DMS53 (cell line): ENCODE data around the gene AKNAD1.
"Not testable (repeated sequence)": the region's sequence is repeated elsewhere in the genome, so short reads cannot be mapped to it uniquely, and the experiment has no call there.

ENCODE experiments used
- DNase-seq: peaks from one replicate; lab custom pipeline; 2025; lab: John Stamatoyannopoulos, UW

AKNAD1 gene, protein sequence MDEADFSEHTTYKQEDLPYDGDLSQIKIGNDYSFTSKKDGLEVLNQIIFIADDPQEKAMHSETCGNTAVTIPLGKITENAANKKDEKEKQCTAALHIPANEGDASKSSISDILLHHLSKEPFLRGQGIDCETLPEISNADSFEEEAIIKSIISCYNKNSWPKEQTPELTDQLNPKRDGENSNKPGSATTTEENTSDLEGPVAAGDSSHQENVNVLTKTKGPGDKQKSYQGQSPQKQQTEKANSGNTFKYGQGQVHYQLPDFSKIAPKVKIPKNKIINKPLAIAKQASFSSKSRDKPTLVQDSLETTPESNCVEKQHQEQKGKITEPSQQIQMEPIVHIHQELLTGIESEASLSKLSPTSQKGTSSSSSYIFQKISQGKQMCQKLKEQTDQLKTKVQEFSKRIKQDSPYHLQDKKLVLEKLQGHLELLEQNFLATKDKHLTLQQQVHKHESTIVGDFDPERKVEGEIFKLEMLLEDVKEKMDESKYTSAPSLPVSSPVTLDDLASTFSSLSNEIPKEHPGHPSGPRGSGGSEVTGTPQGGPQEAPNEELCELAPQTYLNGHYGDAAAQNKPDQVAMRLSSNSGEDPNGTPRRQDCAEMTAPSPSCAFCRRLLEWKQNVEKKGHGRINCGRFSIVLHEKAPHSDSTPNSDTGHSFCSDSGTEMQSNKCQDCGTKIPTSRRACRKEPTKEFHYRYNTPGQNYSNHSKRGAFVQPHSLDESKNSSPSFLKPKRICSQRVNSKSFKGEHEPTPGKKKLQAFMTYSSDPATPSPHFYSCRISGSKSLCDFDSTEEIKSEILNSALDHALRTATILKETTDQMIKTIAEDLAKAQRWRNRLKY

DNA sequence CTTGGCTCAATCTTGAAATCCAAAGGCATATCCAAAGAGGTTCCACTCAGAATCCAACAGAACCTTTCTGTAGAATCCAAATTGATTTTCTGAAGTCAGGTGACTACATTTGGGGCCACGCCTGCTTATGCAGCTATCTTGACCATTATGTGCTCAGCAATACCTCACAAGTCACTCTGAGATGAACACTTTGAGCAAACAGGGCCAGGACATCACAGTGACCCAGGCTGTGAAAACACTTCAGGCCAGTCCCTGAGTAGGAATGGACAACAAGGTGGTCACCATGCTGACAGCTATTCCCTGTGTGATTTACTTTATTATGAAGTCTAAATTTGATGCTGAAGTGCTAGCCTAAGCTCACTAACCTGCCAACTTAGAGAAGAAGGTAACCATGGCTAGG, at the start of gene AKNAD1:
TSS of gene AKNAD1 (minus strand) at position 101 of the 400 bp plus-strand sequence. CDS start 4,430 bp downstream, outside the sequence.
- no peak for DNase-seq

DNA sequence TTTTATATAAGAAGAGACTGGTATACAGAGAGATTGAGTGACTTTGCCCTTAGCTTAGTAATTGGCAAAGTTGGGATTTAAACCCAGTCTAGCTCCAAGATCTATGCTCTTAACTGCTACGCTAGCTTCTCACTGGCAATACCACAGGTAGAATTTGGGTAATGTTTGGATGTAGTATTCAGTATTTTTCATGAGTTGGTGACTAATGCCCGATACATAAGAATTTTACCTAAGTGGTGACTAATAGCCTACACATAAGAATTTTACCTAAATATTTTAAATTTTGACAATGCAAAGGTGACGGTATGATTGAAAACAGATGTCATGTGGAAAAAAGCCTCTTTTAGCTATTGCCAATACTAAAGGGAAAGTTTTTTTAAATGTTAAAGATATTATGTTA, 44.2 kb upstream of the AKNAD1 start:
- DNase-seq: no peak

DNA sequence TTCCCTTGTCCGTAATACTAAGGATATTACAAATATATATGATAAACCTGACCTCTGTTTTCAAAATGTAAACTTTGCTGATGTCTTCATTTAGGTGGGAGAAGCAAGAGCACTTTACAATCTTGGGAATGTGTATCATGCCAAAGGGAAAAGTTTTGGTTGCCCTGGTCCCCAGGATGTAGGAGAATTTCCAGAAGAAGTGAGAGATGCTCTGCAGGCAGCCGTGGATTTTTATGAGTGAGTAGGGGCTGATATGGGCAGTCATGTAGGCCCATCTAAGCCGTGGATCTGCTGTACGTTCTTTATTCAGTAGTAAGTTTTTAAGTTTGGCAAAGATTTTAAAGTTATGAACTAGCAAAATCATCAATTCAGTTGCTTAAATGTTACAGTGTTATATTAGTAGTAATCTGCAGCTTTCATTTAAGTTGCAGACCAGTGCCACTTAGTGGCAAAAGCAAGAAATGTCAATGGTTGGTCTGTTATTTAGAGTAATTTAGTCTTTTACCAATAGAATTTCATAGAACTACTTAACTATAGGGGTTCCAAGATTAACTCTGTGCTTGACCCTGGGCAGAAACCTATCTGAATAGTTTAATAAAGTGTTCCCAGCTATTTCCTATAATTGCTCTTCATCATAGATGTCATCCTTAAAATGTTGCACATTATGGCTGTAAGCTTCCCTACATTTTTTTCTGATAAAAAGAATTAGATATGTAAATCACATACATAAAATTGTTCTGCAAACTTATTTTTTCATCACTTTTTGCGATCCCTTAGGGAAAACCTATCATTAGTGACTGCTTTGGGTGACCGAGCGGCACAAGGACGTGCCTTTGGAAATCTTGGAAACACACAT, 41.2 kb upstream of the AKNAD1 start:
- DNase-seq: peak; percentile 81

DNA sequence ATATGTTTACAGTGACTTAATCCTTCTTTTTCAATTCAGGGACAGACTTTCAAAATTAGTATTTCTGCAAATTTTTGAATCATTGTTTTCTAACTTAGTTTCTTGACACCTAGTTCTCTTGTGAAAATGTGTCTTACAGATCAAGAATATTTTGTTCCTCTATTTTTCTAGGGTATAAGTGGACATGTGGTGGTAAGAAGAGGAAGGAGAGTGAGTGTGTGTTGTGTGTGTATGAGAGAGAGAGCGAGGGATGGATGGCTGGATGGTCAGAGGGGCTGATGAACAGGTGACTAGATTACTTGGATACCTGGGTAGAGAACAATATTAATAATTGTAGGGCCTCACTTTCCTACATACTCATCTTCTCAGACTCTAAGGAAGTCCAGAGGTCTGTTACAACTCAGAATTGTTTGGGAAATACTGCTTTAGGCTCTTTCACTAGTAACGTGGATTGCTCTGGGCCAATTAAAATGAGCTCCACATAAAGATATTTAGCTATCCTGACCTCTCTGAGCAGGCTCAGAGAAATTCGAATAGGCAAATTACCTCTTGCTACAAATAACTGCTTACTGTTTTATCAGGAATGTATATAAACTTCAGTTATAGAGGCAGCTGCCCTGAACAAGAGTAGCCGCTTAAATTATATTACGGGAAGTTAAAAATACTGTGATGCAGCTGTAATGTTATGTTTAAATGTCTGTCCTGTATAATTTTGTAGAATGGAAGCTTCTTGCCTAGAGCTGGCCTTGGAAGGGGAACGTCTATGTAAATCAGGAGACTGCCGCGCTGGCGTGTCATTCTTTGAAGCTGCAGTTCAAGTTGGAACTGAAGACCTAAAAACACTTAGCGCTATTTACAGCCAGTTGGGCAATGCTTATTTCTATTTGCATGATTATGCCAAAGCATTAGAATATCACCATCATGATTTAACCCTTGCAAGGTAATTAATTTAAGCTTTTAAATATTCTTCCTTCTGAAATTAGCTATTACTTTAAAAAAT, 39.6 kb upstream of the AKNAD1 start:
- peak; percentile 15 for DNase-seq

DNA sequence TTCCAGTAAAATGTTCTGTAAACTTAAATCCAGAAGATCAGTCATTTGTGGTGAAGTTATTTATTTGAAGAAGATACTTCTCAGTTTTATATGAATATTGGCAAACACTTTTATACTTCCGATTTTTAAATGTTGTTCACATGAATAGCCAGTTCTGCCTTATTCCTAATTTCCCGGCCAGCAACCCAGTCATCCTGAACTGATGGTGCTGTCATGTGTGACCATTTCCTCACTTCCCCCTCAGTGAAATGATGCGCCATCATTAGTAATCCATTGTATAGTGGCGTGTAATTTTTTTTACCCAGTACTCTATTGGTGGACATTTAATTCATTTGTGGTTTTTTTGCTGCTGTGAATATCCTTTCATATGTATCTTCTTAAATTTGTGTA, 36.2 kb upstream of the AKNAD1 start:
- DNase-seq: no peak

DNA sequence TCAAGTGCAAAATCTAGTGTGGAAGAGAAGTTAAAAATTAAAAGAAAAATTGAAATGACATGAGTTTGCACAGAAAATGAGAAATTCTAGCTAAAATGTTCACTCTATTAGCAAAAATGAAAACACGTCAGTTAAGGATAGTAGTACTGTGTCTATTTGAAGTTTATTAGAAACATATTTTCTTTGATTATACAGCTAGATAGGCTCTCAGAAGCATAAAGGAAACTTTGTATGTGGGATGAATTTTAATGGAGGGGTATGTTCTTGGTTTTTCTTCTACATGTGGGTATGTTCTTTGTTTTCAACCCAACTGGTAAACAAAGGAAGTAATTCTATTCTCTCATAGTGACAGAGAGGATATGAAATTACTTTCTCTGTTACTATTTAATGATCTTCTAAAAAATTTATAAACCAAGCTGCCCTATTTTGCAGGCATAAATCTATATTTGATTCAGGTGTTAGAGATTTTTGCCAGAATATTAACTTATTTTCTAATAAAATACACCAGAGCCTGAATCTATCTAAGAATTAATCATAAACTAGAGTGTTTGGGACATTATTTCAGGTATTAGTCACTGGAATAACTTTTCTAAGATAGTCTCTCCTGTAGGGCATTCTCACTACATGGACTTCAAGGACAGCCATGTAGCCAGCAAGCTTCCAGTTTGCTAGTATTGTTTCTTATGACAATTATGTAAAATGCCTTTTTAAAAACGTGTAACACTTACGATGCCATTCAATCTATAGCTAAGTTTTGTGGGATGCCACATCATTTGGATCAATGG, 35.7 kb upstream of the AKNAD1 start:
- DNase-seq: no peak

DNA sequence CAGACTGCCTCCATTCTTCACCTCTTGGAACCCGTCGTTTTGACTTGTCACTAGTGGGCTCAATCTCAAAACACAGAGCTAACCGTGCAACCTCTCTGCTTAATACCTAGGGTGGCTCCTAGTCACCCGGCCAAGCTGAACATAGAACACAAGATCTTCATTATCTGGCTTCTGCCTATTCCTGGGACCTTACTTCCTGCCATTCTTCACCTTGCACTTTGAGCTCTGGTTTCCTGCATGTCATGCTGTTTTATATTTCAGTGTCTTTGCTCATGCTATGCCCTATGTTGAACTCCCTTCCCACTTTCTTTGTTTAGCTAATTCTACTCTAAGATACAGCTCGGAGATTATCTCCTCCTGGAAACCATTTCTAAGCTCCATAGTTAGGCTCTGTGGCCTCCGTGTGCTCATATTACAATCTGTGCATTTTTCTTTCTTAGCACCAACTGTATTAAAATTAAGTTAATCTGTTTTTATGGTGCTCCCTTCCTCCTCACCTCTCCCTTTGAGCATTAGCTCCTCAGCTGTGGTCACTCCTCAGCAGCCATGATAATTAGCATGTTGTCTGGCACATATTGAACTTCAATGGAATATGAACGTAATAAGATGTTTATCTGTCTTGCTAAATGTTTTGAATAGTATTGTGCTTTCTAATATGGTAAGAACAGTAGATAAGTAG, 33.0 kb upstream of the AKNAD1 start:
- no peak for DNase-seq

DNA sequence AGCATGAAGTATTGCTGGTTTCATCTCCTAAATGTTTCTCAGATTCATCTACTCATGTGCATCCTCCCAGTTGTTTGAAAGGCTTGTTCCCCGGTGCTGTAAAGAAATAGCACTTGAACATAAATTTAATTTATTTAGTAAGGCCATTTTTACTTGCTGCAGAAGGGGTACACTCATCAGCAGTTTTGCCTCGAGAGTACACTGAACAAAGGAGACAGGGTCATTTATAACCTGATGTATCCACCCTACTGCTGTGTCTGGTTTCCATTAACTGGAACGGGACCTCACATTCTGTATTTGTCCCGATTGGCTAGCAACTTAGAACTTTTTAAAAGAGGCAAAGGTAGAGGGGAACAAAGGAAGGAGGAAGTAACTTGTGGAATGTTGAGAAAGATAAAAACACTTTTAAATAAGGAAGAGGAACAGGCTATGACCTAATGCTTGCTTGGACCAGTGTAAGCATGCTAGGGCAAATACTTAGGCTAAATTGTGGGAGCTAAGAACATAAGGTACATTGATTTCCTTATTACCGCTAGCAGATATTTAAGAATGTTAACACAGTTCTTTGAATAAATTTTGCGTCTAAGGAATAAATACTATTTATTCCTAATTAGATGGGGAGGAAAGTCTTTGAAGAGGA, 32.2 kb upstream of the AKNAD1 start:
- not testable (repeated sequence) for DNase-seq

DNA sequence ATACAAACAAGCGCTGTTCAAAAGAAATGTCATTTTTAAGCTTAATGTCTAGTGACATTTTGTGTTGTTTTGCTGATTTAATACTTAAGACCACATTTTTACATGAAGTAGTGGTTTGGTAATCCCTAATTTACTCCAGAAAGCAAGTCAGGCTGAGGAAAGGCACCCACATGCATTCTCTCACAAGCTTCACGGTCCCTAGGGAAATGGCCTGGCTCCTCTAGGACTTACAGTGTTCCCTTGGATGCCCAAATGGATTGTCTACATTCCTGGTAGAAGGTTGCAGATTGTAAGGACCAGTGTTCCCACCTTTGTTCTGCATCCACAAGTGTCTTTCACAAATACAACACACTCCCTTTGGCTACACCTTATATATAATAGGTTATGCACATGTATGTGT, 29.4 kb upstream of the AKNAD1 start:
- DNase-seq: no peak

DNA sequence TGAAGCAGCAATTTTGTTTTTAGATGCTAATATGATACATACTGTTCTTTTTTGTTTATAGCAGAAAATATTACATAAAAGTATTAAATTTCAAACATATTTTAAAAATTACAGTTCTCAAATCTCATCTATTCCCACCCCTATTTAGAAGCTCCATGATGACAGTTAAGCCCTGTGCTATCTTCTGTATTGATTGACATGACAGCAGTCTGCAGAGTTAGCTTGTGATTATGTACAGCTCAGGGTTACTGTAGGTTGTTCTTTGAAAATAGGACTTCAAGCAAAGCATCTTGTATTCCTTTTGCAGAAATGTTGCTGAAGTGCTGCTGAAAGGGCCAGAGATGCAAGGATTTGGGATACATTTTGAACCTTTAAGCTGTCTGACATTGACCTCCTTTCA, 28.1 kb upstream of the AKNAD1 start:
- DNase-seq: no peak

DNA sequence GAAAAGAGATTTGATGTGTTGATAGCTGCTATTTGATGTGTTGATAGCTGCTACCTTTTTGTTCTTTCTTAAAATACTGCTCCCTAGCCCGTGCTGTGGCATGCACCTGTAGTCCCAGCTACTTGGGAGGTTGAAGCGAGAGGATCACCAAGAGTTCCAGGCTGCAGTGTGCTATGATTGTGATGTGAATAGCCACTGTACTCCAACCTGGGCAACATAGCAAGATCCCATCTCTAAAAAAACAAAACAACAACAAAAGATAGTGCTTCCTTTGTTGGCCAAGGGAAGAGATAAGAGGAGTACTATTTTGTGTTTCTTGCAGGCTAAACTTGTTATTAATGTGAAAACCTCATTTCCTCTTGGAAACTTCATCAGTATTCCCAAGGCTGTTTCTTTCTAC, 25.9 kb upstream of the AKNAD1 start:
- no peak for DNase-seq

DNA sequence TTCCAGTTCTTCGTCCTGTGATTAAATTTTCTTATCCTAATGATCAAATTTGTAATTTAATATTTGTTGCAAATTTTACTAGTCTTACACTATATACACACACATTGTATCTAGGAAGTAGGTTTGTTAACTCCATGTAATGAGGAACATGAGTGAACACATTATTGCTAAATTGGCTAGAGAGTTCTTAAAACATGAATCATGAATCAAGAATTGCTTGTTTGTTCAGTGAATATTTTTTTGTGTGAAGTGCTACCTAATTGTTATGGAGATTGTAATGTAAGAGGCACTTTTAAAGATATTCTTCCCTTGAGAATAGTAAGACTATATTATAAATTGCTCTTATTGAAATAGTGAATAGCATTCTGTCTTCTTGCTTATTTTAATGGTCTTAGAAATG, 24.5 kb upstream of the AKNAD1 start:
- peak; percentile 8 for DNase-seq

DNA sequence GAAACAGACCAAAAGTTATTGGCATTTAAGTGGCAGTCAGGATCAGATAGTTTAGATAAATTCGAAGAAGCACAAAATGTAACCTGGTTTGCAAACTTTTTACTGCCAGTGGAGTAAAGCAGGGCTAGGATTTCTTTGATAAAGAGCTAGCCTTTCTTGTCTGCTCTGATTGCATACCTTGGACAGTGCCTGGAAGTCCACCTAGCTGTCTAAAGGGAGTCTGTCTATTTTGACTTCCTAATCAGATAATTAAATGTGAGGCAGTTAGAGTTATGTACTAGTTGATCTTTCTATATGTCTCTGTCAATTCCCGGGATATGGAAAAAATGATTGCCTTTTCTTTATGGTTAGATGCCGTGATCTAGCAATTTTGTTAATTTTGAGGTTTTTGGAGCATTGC, 24.0 kb upstream of the AKNAD1 start:
- no peak for DNase-seq

DNA sequence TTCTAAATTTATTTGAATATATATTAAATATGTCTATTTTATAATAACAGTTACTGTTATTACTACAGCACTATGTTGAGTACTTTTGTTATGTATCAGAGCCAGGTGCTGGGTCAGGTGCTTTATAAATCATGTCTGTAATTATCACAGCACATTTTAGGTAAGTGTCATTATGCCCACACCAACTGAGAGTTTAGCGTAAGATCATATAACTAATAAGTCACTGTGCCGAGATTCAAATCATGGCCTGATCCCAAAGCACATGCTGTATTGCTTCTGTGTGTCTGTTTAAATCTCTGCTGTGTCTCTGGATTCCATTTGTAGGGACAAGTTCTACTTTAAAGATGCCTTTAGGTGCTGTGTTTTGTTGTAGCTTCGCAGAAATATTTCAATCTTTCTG, 21.8 kb upstream of the AKNAD1 start:
- DNase-seq: no peak

DNA sequence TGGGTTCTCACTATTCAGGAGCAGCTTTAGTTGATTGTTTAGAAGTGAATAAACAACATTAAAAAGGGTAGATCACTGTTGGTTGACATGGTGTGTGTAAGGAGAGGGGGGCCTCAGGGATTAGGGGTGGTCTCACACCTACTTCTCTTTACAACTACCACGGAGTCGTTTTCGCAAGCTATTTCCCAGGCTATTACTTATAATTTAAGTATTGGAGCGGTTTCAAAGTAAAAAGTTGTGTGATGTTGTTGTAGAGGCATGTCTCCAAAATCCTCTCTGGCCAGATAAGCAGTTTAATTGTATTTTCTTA, 21.2 kb upstream of the AKNAD1 start:
- no peak for DNase-seq

DNA sequence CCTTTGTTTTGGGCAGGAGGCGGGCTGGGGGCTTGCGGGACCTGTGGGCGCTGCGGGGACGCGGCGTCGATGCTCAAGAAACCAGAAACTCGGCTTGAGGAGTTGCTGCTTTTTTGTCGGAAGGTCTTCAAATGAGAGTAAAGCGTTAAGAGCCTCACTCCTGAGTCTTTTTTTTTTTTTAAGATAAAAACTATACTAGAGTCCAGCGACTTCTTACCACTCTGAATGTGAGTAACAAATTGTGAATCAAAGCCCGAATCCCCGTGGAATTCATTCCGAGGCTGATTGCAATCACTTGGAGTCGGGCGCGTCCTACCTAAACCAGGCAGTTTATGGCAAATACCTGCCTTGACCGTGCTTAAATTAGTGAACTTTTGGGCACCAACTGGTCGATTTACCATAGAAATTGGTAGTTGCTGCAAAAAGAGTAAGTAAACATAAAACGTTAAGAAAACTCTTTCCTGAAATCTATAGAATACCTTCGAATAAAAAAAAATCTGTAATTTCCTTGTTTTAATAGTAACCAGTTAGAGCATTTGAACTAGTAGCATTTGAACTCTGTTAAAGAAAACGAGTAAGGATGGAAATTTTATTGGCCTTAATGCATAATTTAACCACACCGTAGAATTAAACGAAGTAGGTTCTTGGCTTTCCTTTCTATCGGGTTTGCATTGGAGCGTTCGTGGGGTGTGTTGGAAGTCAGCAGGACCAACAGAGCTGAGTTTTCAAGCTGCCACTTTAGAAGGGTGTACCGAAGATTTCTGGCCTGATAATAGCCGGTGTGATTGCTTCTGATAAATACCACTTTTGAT, 20.7 kb upstream of the AKNAD1 start:
- DNase-seq: peak; percentile 70

DNA sequence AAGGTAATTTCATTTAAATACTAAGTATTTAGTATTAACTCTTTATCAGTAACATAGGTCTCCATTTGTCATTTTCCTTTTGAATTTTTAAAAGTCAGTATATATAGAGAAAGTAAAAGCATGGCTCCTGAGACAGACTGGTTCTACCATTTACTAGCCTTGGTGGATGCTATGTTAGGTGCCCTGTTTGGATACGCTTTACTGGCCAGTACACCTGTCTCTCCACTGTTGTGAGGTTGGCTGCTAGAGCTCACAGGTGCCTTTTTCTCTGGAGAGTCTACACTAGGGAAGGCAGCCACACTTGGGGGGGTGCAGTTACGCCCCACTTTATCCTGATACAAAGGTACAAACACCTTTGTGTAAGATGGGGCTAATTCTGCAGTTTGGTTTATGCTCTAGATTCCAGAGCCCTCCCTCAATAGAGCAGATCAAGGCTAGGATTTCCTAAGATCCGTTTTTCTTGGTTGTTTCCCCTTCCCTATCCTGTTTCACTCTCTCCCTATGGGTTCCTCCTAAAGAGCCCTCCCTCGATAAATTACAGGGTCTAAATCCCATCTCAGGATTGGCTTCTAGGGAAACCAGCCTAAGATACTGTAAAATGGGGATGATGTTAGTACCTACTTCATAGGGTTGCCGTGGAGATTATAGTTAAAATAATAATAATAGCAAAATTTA, 14.3 kb upstream of the AKNAD1 start:
- DNase-seq: no peak
